Hepatocyte (in vitro differentiated cells): ENCODE measurements around the gene PTPRT.

Experiments
- EZH2phosphoT487 ChIP-seq: fragments of 200-600 bp; sonication (generic); IDR thresholded peaks from one replicate; pipeline ENCODE4 v1.6.1; 2018; ENCODE audit warnings: antibody characterized with exemption, mild to moderate bottlenecking, low read depth, moderate library complexity; ENCODE audit not compliant: unreplicated experiment, severe bottlenecking
- TF ChIP-seq, protein P1 (sequence below): fragments of 200-600 bp; sonication (generic); IDR thresholded peaks from 2 replicates; pipeline ENCODE4 v1.5.1; 2016; ENCODE audit warnings: antibody characterized with exemption, mild to moderate bottlenecking; ENCODE audit not compliant: poor library complexity

DNA sequence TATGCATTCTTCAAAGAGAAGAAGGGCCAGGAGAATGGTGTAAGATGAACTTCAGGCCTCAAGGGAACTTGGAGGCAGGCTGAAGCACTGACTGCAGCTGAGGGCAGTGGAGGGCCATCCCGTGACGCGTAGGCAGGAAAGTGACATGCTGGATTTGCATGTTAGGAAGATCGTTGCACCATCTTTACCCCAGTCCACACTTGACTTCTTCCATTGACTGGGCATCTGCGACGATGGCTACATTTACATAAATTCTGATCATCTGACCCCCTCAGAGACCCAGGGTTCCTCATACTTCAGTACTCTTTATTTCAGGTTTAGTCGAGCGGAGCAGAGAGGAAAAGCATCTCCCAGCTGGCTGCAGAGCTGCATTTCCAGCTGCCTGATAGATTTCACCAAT, 180.2 kb downstream of the PTPRT start:
- TF ChIP-seq, protein P1, sequence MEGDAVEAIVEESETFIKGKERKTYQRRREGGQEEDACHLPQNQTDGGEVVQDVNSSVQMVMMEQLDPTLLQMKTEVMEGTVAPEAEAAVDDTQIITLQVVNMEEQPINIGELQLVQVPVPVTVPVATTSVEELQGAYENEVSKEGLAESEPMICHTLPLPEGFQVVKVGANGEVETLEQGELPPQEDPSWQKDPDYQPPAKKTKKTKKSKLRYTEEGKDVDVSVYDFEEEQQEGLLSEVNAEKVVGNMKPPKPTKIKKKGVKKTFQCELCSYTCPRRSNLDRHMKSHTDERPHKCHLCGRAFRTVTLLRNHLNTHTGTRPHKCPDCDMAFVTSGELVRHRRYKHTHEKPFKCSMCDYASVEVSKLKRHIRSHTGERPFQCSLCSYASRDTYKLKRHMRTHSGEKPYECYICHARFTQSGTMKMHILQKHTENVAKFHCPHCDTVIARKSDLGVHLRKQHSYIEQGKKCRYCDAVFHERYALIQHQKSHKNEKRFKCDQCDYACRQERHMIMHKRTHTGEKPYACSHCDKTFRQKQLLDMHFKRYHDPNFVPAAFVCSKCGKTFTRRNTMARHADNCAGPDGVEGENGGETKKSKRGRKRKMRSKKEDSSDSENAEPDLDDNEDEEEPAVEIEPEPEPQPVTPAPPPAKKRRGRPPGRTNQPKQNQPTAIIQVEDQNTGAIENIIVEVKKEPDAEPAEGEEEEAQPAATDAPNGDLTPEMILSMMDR, result no peak
- no peak for TF ChIP-seq EZH2phosphoT487
